H1 (cell line): ENCODE measurements around the gene EPHA6.

Experiments used
- CTBP2 ChIP-seq: IDR thresholded peaks from 2 replicates; pipeline ENCODE4 v1.7.0; 2011; ENCODE audit warnings: borderline replicate concordance, mild to moderate bottlenecking, moderate library complexity, mixed read lengths, low read length; ENCODE audit not compliant: insufficient read depth, insufficient read length
- EP300 ChIP-seq, 2 experiments: IDR thresholded peaks; 1 replicate in 1 of 2; 2 replicates in 1 of 2; pipeline ENCODE4 v1.6.1; 2011 to 2012; ENCODE audit warnings: low read depth in 2 of 2, low read length in 2 of 2, mild to moderate bottlenecking in 2 of 2, borderline replicate concordance in 1 of 2, inconsistent platforms in 1 of 2, moderate library complexity in 1 of 2
- GTF2F1 ChIP-seq: IDR thresholded peaks from 2 replicates; pipeline ENCODE4 v1.6.1; 2012; ENCODE audit warnings: low read depth, low read length, improper control_type of control experiment, borderline replicate concordance
- PHF8 ChIP-seq: fragments of 200-600 bp; sonication (generic); conservative IDR thresholded peaks from 2 replicates; pipeline ENCODE4 v1.7.1; 2012; ENCODE audit warnings: low read depth, mild to moderate bottlenecking, inconsistent platforms, low read length, moderate library complexity
- POLR2A ChIP-seq, 2 experiments: IDR thresholded peaks; 1 replicate in 1 of 2; 2 replicates in 1 of 2; pipeline ENCODE4 v1.6.1; 2011; ENCODE audit warnings: low read depth in 2 of 2, low read length in 2 of 2, mild to moderate bottlenecking in 2 of 2; ENCODE audit errors: control extremely low read depth in 1 of 2
- RAD21 ChIP-seq, 2 experiments: IDR thresholded peaks in 1 of 2; conservative IDR thresholded peaks in 1 of 2; 2 replicates each; pipeline ENCODE4 v1.6.1; 2011; ENCODE audit warnings: low read depth in 2 of 2, low read length in 2 of 2, improper control_type of control experiment in 1 of 2, inconsistent platforms in 1 of 2, mild to moderate bottlenecking in 1 of 2, moderate library complexity in 1 of 2
- SAP30 ChIP-seq: fragments of 300-600 bp; sonication (generic); IDR thresholded peaks from 2 replicates; pipeline ENCODE4 v1.7.1; 2012; ENCODE audit warnings: low read length, moderate library complexity, mild to moderate bottlenecking, inconsistent platforms; ENCODE audit not compliant: insufficient read depth, insufficient replicate concordance
- SP2 ChIP-seq: IDR thresholded peaks from 2 replicates; pipeline ENCODE4 v1.6.1; 2012; ENCODE audit warnings: mild to moderate bottlenecking, low read length, inconsistent platforms
- ZNF274 ChIP-seq: IDR thresholded peaks from 2 replicates; pipeline ENCODE4 v1.7.0; 2012; ENCODE audit warnings: low read length, borderline replicate concordance; ENCODE audit errors: extremely low read depth
- TF ChIP-seq, protein P1 (sequence below), 3 experiments: IDR thresholded peaks; 1 replicate in 2 of 3; 2 replicates in 1 of 3; pipeline versions ENCODE4 v1.5.1 to v1.6.1; 2011; ENCODE audit warnings: low read length in 3 of 3, mild to moderate bottlenecking in 3 of 3, inconsistent platforms in 2 of 3, low read depth in 1 of 3, moderate library complexity in 1 of 3; ENCODE audit not compliant: insufficient read depth in 1 of 3; ENCODE audit errors: control extremely low read depth in 1 of 3
- TF ChIP-seq, protein P2 (sequence below): IDR thresholded peaks from 2 replicates; pipeline ENCODE4 v1.6.1; 2011; ENCODE audit warnings: low read depth, mild to moderate bottlenecking, low read length; ENCODE audit not compliant: insufficient read depth
- TF ChIP-seq, protein P3 (sequence below): IDR thresholded peaks from 2 replicates; pipeline ENCODE4 v1.6.1; 2012; ENCODE audit warnings: low read length, inconsistent platforms

DNA sequence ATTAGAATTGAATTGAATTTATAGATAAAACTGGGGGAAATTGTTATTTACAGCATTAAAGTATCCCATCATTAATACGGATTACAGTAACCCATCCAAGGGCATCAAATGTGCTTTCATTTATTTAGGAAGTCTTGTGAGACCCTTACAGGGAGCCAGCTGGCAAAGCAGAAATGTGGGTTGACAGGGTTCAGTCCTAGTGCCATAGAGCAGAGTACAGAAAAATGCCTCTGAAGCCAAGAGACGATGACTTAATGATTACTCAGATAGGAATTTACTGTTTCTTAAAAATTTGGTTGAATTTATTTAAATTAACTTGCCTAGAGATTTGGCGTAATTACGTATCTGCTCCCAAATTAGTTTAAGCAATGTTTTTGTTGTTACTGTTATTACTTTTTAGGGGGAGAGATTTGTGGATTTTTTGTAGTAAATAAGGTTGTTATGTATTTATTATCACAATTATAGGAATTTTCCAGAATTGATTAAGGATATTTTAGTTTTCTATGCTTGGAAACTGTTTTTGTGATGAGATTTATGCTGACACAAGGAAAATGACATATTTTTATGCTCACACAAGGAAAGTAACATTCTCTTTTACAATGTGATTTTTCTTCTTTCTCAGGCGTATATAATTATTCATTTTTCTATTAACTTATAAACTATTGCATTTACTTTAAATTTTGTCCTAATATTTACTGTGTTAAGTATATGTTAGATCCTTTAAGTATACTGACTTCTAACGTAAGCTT is 152.0 kb downstream of the EPHA6 start:
- TF ChIP-seq, protein P1, sequence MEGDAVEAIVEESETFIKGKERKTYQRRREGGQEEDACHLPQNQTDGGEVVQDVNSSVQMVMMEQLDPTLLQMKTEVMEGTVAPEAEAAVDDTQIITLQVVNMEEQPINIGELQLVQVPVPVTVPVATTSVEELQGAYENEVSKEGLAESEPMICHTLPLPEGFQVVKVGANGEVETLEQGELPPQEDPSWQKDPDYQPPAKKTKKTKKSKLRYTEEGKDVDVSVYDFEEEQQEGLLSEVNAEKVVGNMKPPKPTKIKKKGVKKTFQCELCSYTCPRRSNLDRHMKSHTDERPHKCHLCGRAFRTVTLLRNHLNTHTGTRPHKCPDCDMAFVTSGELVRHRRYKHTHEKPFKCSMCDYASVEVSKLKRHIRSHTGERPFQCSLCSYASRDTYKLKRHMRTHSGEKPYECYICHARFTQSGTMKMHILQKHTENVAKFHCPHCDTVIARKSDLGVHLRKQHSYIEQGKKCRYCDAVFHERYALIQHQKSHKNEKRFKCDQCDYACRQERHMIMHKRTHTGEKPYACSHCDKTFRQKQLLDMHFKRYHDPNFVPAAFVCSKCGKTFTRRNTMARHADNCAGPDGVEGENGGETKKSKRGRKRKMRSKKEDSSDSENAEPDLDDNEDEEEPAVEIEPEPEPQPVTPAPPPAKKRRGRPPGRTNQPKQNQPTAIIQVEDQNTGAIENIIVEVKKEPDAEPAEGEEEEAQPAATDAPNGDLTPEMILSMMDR (IDR thresholded peaks at IDR 0.05; ENCODE audit: control extremely low read depth in 1 of 3, insufficient read depth in 1 of 3, low read depth in 1 of 3, low read length in 3 of 3), result no peak
- TF ChIP-seq GTF2F1 (no peak), SP2 (no peak), CTBP2 (no peak), SAP30 (no peak), POLR2A (IDR thresholded peaks at IDR 0.05; ENCODE audit: control extremely low read depth in 1 of 2, low read depth in 2 of 2, low read length in 2 of 2) (no peak), EP300 (IDR thresholded peaks at IDR 0.05; ENCODE audit: borderline replicate concordance in 1 of 2, low read depth in 2 of 2, low read length in 2 of 2) (no peak), PHF8 (no peak), ZNF274 (no peak), RAD21 (IDR thresholded peaks at IDR 0.05 in 1 of 2, conservative IDR thresholded peaks at IDR 0.05 in 1 of 2; ENCODE audit: low read depth in 2 of 2, low read length in 2 of 2) (no peak)
- TF ChIP-seq, protein P2, sequence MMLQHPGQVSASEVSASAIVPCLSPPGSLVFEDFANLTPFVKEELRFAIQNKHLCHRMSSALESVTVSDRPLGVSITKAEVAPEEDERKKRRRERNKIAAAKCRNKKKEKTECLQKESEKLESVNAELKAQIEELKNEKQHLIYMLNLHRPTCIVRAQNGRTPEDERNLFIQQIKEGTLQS, result no peak
- TF ChIP-seq, protein P3, sequence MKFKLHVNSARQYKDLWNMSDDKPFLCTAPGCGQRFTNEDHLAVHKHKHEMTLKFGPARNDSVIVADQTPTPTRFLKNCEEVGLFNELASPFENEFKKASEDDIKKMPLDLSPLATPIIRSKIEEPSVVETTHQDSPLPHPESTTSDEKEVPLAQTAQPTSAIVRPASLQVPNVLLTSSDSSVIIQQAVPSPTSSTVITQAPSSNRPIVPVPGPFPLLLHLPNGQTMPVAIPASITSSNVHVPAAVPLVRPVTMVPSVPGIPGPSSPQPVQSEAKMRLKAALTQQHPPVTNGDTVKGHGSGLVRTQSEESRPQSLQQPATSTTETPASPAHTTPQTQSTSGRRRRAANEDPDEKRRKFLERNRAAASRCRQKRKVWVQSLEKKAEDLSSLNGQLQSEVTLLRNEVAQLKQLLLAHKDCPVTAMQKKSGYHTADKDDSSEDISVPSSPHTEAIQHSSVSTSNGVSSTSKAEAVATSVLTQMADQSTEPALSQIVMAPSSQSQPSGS, result no peak
